ENCODE results near the gene PLTP. TPM values are rescaled to one million over a fixed set of nuclear protein-coding genes. Genes with fewer than 3 reads are reported as not detected.

PLTP gene
- total and polyA plus RNA-seq, 2 of the 13 experiments (the other 11 are each of a cell fraction or from before 2014, with no cell fraction given), result 16.9 to 28.6 TPM

- 0 out of 2 replicates have a peak, but pooled peaks have one; percentile 3 for TF ChIP-seq ZNF574 (CRISPR knock-in tag; IDR thresholded peaks at IDR 0.05)
- TF ChIP-seq HNF1A (IDR thresholded peaks at IDR 0.05; ENCODE audit: low read depth), result 0 out of 2 replicates have a peak, but pooled peaks have one; percentile 8
- no peak for TF ChIP-seq HNF1A (CRISPR knock-in tag; IDR thresholded peaks at IDR 0.05; ENCODE audit: borderline replicate concordance)
- TF ChIP-seq ZFP82 (CRISPR knock-in tag; IDR thresholded peaks at IDR 0.05; ENCODE audit: borderline replicate concordance), result no peak
- TF ChIP-seq ZNF629 (CRISPR knock-in tag; conservative IDR thresholded peaks at IDR 0.05), result peak; percentile 99
- TF ChIP-seq ZNF263 (CRISPR knock-in tag; IDR thresholded peaks at IDR 0.05), result no peak
- peak; percentile 4; the same call in 1 of the 2 replicates for TF ChIP-seq ZNF788 (CRISPR knock-in tag; IDR thresholded peaks at IDR 0.05; ENCODE audit: borderline replicate concordance)
- TF ChIP-seq ZNF234 (CRISPR knock-in tag; conservative IDR thresholded peaks at IDR 0.05), result 0 out of 2 replicates have a peak, but pooled peaks have one; percentile 7
- TF ChIP-seq SRY (CRISPR knock-in tag; IDR thresholded peaks at IDR 0.05), result 0 out of 2 replicates have a peak, but pooled peaks have one; percentile 24
- TF ChIP-seq ZNF207 (IDR thresholded peaks at IDR 0.05; ENCODE audit: borderline replicate concordance), result no peak
- TF ChIP-seq ARID3A (IDR thresholded peaks at IDR 0.05; ENCODE audit: low read depth, low read length), result no peak; the same call in 1 of the 2 replicates
- peak; percentile 96 for TF ChIP-seq ZMYM3 (CRISPR knock-in tag; IDR thresholded peaks at IDR 0.05)
- 0 out of 2 replicates have a peak, but pooled peaks have one; percentile 32 for TF ChIP-seq ARID2 (CRISPR knock-in tag; IDR thresholded peaks at IDR 0.05; ENCODE audit: borderline replicate concordance)
- TF ChIP-seq ZBTB25 (CRISPR knock-in tag; IDR thresholded peaks at IDR 0.05), result 0 out of 2 replicates have a peak, but pooled peaks have one; percentile 24
- no peak for TF ChIP-seq ZBTB1 (CRISPR knock-in tag; IDR thresholded peaks at IDR 0.05; ENCODE audit: borderline replicate concordance)
- TF ChIP-seq ADNP (CRISPR knock-in tag; IDR thresholded peaks at IDR 0.05), result peak; percentile 83
- TF ChIP-seq ZNF747 (CRISPR knock-in tag; IDR thresholded peaks at IDR 0.05; ENCODE audit: borderline replicate concordance), result no peak; the same call in 1 of the 2 replicates
Observed at GRCh38 chr20:45918779-45919537, 7.0 kb upstream of the PLTP start (continued).

Measured in HepG2 (cell line).